Choroid plexus epithelial cell (primary cell): ENCODE measurements around the gene BSN.
A peak's percentile ranks its signal among the peaks of the same experiment; 100 is the strongest.

Experiments used
- DNase-seq: peaks from one replicate; pipeline ENCODE4 v3.0.0-alpha.2; 2010; ENCODE audit warnings: low read depth
- H3K4me3 ChIP-seq: 2 replicates; pipeline ENCODE4 v1.5.1; 2011; ENCODE audit warnings: low read depth, mild to moderate bottlenecking, control low read depth, low read length, moderate library complexity
- TF ChIP-seq, protein P1 (sequence below): conservative IDR thresholded peaks from 2 replicates; pipeline ENCODE4 v1.5.1; 2011; ENCODE audit warnings: low read depth, mild to moderate bottlenecking, control low read depth, inconsistent platforms, low read length, moderate library complexity

The BSN gene

DNA sequence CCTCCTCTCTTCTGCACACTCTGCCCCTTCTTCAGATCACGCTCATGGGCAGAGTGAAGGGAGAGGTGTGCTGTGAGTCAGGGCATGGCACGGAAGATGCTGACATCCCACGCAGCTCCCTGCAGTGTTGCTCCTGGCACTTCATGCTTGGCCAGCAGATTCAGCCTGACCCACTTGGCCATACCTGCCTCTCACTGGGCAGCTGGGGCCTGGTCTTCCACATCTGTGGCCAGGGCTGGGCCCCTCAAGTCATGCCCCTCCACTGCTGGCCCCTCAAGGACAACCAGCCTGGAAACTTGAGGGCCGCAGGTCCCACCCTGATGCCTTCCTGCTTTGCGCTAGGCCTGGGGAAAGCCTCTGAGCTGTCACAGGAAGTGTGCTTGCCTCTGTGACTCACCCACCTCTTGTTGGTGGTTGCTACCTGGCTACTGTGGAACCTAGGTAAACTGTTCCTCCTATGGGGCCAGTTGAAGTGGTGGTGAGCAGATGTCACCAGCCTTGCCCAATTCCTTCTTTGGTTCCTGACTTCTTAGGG is 48.7 kb downstream of the BSN start:
- DNase-seq: no peak
- H3K4me3 ChIP-seq: no peak overlapping the region
- TF ChIP-seq, protein P1, sequence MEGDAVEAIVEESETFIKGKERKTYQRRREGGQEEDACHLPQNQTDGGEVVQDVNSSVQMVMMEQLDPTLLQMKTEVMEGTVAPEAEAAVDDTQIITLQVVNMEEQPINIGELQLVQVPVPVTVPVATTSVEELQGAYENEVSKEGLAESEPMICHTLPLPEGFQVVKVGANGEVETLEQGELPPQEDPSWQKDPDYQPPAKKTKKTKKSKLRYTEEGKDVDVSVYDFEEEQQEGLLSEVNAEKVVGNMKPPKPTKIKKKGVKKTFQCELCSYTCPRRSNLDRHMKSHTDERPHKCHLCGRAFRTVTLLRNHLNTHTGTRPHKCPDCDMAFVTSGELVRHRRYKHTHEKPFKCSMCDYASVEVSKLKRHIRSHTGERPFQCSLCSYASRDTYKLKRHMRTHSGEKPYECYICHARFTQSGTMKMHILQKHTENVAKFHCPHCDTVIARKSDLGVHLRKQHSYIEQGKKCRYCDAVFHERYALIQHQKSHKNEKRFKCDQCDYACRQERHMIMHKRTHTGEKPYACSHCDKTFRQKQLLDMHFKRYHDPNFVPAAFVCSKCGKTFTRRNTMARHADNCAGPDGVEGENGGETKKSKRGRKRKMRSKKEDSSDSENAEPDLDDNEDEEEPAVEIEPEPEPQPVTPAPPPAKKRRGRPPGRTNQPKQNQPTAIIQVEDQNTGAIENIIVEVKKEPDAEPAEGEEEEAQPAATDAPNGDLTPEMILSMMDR: no peak

- no peak for DNase-seq
- H3K4me3 ChIP-seq: no peak overlapping the region
- TF ChIP-seq, protein P1: no peak
Observed at GRCh38 chr3:49606427-49606826, 52.1 kb downstream of the BSN start.

DNA sequence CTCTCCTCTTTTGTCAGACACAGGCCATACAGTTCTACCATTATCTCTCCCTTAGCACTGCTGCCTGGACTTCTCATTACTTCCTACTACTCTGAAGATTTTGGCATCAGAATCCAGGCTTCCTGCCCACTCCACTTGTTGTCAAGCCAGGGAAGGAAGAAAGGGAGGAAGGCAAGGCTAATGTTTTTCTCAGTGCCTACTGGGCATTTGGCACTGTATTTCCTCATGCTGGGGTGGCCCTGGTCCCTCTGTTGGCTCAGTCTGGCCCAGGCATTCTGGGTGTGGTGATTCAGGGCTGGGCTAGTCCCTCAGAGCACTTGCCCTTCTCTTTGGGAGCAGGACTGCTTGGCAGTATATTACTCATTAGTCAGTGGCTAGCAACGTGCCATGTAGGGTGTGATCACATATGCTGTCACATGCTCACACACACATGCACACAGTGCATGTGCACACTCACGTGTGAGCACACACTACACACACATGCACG is 52.9 kb downstream of the BSN start:
- no peak overlapping the region for H3K4me3 ChIP-seq
- no peak for DNase-seq
- TF ChIP-seq, protein P1: no peak

- DNase-seq: no peak
- H3K4me3 ChIP-seq: no peak overlapping the region
- TF ChIP-seq, protein P1: peak; percentile 51
Observed at GRCh38 chr3:49607796-49608195, 53.5 kb downstream of the BSN start.

GRCh38 chr3:49609314-49609713 is 55.0 kb downstream of the BSN start:
- no peak overlapping the region for H3K4me3 ChIP-seq
- no peak for DNase-seq
- TF ChIP-seq, protein P1: no peak

DNA sequence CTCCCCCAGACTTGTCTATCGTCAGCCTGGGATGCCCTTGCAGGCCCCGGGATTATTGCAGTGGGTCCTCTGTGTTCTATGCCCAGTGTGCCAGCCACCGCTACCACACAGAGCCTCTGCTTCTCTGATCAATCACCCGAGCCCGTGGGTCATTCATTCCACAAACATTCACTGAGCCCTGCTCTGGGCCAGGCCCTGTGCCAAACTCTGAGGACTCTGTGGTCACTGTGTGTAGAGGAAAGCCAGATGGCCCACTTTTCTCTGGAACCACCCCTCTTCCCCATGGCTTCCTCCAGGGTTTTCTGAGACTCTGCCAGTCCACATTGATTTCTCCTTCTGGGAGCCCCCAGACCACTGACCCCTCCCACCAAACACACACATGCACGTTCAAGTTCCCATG is 55.5 kb downstream of the BSN start:
- DNase-seq: no peak
- TF ChIP-seq, protein P1: no peak

GRCh38 chr3:49610666-49611280 is 56.5 kb downstream of the BSN start:
- TF ChIP-seq, protein P1: no peak
- DNase-seq: no peak
- H3K4me3 ChIP-seq: no peak overlapping the region

More for the DNA sequence above, 55.5 kb downstream of the BSN start:
- H3K4me3 ChIP-seq: no peak overlapping the region
